ENCODE data around the gene SKA2.

The SKA2 gene

DNA sequence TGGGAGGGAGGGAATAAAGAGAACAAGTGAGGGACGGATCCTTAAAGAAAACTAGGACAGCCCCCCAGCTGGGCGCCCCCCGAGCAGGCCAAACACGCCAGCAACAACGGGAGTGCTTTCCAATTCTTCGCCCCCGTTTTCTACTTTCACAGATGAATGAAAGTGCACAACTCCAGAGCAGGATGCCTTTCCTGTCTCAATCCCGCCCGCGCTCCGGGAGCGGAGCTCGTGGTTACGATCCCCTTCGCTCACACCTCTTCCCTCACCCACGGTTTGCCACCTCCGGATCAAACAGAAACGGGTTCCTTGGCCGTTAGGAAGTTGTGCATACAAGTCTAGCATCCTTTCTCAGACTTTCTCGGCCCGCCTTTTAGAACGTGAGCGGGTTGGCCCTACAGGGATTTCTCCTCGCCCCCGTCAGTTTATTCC is 680 bp downstream of the SKA2 start:
- peak overlapping the region; percentile 90 for H3K9ac ChIP-seq (ENCODE audit: low read length)
- H3F3A ChIP-seq (ENCODE audit: insufficient read depth, low read length): no peaks in the 10 kb centered on the region
- H3K79me2 ChIP-seq (ENCODE audit: low read length): peaks cover 91% of the 10 kb centered on the region
- H3K27me3 ChIP-seq (replicated peaks; ENCODE audit: insufficient read depth, low read length): no peaks in the 10 kb centered on the region
- TF ChIP-seq, protein P1, sequence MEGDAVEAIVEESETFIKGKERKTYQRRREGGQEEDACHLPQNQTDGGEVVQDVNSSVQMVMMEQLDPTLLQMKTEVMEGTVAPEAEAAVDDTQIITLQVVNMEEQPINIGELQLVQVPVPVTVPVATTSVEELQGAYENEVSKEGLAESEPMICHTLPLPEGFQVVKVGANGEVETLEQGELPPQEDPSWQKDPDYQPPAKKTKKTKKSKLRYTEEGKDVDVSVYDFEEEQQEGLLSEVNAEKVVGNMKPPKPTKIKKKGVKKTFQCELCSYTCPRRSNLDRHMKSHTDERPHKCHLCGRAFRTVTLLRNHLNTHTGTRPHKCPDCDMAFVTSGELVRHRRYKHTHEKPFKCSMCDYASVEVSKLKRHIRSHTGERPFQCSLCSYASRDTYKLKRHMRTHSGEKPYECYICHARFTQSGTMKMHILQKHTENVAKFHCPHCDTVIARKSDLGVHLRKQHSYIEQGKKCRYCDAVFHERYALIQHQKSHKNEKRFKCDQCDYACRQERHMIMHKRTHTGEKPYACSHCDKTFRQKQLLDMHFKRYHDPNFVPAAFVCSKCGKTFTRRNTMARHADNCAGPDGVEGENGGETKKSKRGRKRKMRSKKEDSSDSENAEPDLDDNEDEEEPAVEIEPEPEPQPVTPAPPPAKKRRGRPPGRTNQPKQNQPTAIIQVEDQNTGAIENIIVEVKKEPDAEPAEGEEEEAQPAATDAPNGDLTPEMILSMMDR (IDR thresholded peaks at IDR 0.05; ENCODE audit: low read length): no peak
- TF ChIP-seq EZH2phosphoT487 (IDR thresholded peaks at IDR 0.05; ENCODE audit: low read length) (no peak), EZH2 (optimal IDR thresholded peaks at IDR 0.05; ENCODE audit: low read depth, low read length) (no peak)
- peak overlapping the region; percentile 75 for H3K27ac ChIP-seq (ENCODE audit: low read length)
- no peaks in the 10 kb centered on the region for H3K9me2 ChIP-seq (replicated peaks; ENCODE audit: insufficient read depth, low read length)
- H3K36me3 ChIP-seq (replicated peaks; ENCODE audit: insufficient read depth, low read length): no peaks in the 10 kb centered on the region; the same call in 1 of the 2 replicates
- H4K20me1 ChIP-seq (ENCODE audit: insufficient read depth, low read length): peaks cover 4% of the 10 kb centered on the region; the same call in 1 of the 2 replicates
- H3K4me2 ChIP-seq (ENCODE audit: low read depth, low read length): peak overlapping the region; percentile 70
- H3K9me3 ChIP-seq (replicated peaks; ENCODE audit: insufficient read depth, low read length): no peaks in the 10 kb centered on the region
- peaks cover 16% of the 10 kb centered on the region for H3K4me1 ChIP-seq (ENCODE audit: low read length)
- peak overlapping the region; percentile 92 for H3K4me3 ChIP-seq (ENCODE audit: low read length)
- peak; percentile 49 for DNase-seq
- H2AFZ ChIP-seq (ENCODE audit: low read length): peak overlapping the region; percentile 79

- no peaks in the 10 kb centered on the region for H3K9me3 ChIP-seq (replicated peaks; ENCODE audit: insufficient read depth, low read length)
- peaks cover 13% of the 10 kb centered on the region for H3K4me1 ChIP-seq (ENCODE audit: low read length)
- DNase-seq: no peak
- TF ChIP-seq EZH2phosphoT487 (IDR thresholded peaks at IDR 0.05; ENCODE audit: low read length) (no peak), EZH2 (optimal IDR thresholded peaks at IDR 0.05; ENCODE audit: low read depth, low read length) (no peak)
- TF ChIP-seq, protein P1 (IDR thresholded peaks at IDR 0.05; ENCODE audit: low read length): no peak
- no peaks in the 10 kb centered on the region for H3F3A ChIP-seq (ENCODE audit: insufficient read depth, low read length)
- peaks cover 4% of the 10 kb centered on the region; the same call in 1 of the 2 replicates for H4K20me1 ChIP-seq (ENCODE audit: insufficient read depth, low read length)
- H3K4me3 ChIP-seq (ENCODE audit: low read length): no peak overlapping the region
- no peak overlapping the region for H3K27ac ChIP-seq (ENCODE audit: low read length)
- H3K9ac ChIP-seq (ENCODE audit: low read length): no peak overlapping the region
- H2AFZ ChIP-seq (ENCODE audit: low read length): no peak overlapping the region
- H3K27me3 ChIP-seq (replicated peaks; ENCODE audit: insufficient read depth, low read length): no peaks in the 10 kb centered on the region
- H3K9me2 ChIP-seq (replicated peaks; ENCODE audit: insufficient read depth, low read length): no peaks in the 10 kb centered on the region
- peak overlapping the region; percentile 70; the same call in 1 of the 2 replicates for H3K4me2 ChIP-seq (ENCODE audit: low read depth, low read length)
- peaks cover 91% of the 10 kb centered on the region for H3K79me2 ChIP-seq (ENCODE audit: low read length)
- no peaks in the 10 kb centered on the region; the same call in 1 of the 2 replicates for H3K36me3 ChIP-seq (replicated peaks; ENCODE audit: insufficient read depth, low read length)
These were observed 2.1 kb downstream of the SKA2 start for GRCh38 chr17:59152925-59153324.

DNA sequence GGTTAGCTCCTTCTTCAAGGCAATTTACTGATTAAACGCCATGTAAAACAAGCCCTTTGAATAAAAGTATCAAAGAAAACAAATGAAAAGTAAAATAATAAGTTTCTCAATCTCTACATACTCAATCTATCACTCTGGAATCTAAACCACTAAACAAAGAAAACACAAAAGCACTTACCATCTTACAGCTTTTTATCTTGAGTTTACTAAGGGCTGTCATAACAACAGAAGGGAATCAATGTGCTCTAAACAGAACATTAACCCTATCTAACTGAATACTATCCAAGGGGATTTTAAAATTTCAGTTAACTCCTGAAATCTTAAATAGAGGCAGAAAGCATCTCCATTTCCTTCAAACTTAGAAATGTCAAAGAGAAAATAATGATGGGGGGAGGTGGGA is 3.4 kb downstream of the SKA2 start:
- Histone ChIP-seq H3K27ac (ENCODE audit: low read length) (no peak overlapping the region), H2AFZ (ENCODE audit: low read length) (no peak overlapping the region), H3K4me1 (ENCODE audit: low read length) (peaks cover 6% of the 10 kb centered on the region), H3K9ac (ENCODE audit: low read length) (no peak overlapping the region), H3K36me3 (replicated peaks; ENCODE audit: insufficient read depth, low read length) (no peaks in the 10 kb centered on the region; the same call in 1 of the 2 replicates), H3K9me2 (replicated peaks; ENCODE audit: insufficient read depth, low read length) (no peaks in the 10 kb centered on the region), H3K9me3 (replicated peaks; ENCODE audit: insufficient read depth, low read length) (no peaks in the 10 kb centered on the region), H4K20me1 (ENCODE audit: insufficient read depth, low read length) (peaks cover 4% of the 10 kb centered on the region; the same call in 1 of the 2 replicates), H3K79me2 (ENCODE audit: low read length) (peaks cover 91% of the 10 kb centered on the region), H3F3A (ENCODE audit: insufficient read depth, low read length) (no peaks in the 10 kb centered on the region), H3K27me3 (replicated peaks; ENCODE audit: insufficient read depth, low read length) (no peaks in the 10 kb centered on the region), H3K4me2 (ENCODE audit: low read depth, low read length) (no peak overlapping the region), H3K4me3 (ENCODE audit: low read length) (no peak overlapping the region)
- TF ChIP-seq EZH2phosphoT487 (IDR thresholded peaks at IDR 0.05; ENCODE audit: low read length) (no peak), EZH2 (optimal IDR thresholded peaks at IDR 0.05; ENCODE audit: low read depth, low read length) (no peak)
- TF ChIP-seq, protein P1 (IDR thresholded peaks at IDR 0.05; ENCODE audit: low read length): no peak
- DNase-seq: no peak

All from MM.1S (cell line).